WTC11 (cell line): ENCODE results near the gene MORC1. TPM values are rescaled to one million over a fixed set of nuclear protein-coding genes. Genes with fewer than 3 reads are reported as not detected.

ENCODE experiments used
- ATAC-seq: fragments of 200-7000 bp; cut with Tn5 transposase; 2 replicates; pipeline ENCODE4 v1.10.0; 2021; ENCODE audit warnings: mild to moderate bottlenecking, moderate library complexity
- CTCF ChIA-PET: fragments of 300-600 bp; sonication (Branson Sonifier 250); formaldehyde crosslinking; loops from one replicate; lab custom pipeline; 2021; ENCODE audit warnings: antibody characterized with exemption; lab: Charles Lee
- POLR2A ChIA-PET: fragments of 350-600 bp; sonication (Branson Sonifier 250); formaldehyde crosslinking; loops from one replicate; lab custom pipeline; 2021; ENCODE audit warnings: antibody characterized with exemption; lab: Charles Lee
- DNase-seq: peaks from one replicate; pipeline ENCODE4 v3.0.0; 2021; ENCODE audit warnings: low spot score
- H3K27ac Mint-ChIP-seq: 2 replicates; pipeline ENCODE4 v1.8.0; 2021; ENCODE audit warnings: mixed read lengths
- H3K27me3 Mint-ChIP-seq: 2 replicates; pipeline ENCODE4 v1.8.0; 2021; ENCODE audit warnings: low read depth, mild to moderate bottlenecking, moderate library complexity, mixed read lengths
- H3K36me3 Mint-ChIP-seq: 2 replicates; pipeline ENCODE4 v1.8.0; 2021; ENCODE audit warnings: mixed read lengths
- H3K4me1 Mint-ChIP-seq: 2 replicates; pipeline ENCODE4 v1.8.0; 2022; ENCODE audit warnings: mixed read lengths
- H3K4me3 Mint-ChIP-seq: 2 replicates; pipeline ENCODE4 v1.8.0; 2021; ENCODE audit warnings: mild to moderate bottlenecking, moderate library complexity, mixed read lengths
- H3K9me3 Mint-ChIP-seq: 2 replicates; pipeline ENCODE4 v1.8.0; 2021; ENCODE audit warnings: mixed read lengths
- AFF4 ChIP-seq: sonication (generic); formaldehyde crosslinking; IDR thresholded peaks from 2 replicates; pipeline ENCODE4 v1.8.1; 2023; ENCODE audit warnings: mild to moderate bottlenecking, missing genetic modification reagents, borderline replicate concordance
- AR ChIP-seq: fragments of 250-450 bp; sonication (Bioruptor Pico); IDR thresholded peaks from 2 replicates; pipeline ENCODE4 v1.9.0; 2021; ENCODE audit warnings: mild to moderate bottlenecking
- CREB1 ChIP-seq: sonication (generic); formaldehyde crosslinking; IDR thresholded peaks from 2 replicates; pipeline ENCODE4 v1.8.0; 2023; ENCODE audit warnings: mild to moderate bottlenecking, missing genetic modification reagents
- CTCF ChIP-seq: fragments of 200-600 bp; IDR thresholded peaks from 2 replicates; pipeline ENCODE4 v1.8.0; 2022; ENCODE audit warnings: antibody characterized with exemption
- FOXJ3 ChIP-seq: sonication (generic); formaldehyde crosslinking; IDR thresholded peaks from 2 replicates; pipeline ENCODE4 v1.9.0; 2021; ENCODE audit warnings: missing genetic modification reagents, mild to moderate bottlenecking, borderline replicate concordance
- FOXP1 ChIP-seq: sonication (generic); formaldehyde crosslinking; IDR thresholded peaks from 2 replicates; pipeline ENCODE4 v1.8.0; 2022; ENCODE audit warnings: missing genetic modification reagents, mild to moderate bottlenecking, moderate library complexity, borderline replicate concordance
- HMGA2 ChIP-seq: fragments of 250-450 bp; sonication (Bioruptor Pico); IDR thresholded peaks from 2 replicates; pipeline ENCODE4 v1.4.0; 2021; ENCODE audit warnings: mild to moderate bottlenecking, moderate library complexity
- JAZF1 ChIP-seq: fragments of 250-450 bp; sonication (Bioruptor Pico); IDR thresholded peaks from 2 replicates; pipeline ENCODE4 v1.9.0; 2021; ENCODE audit warnings: moderate library complexity, mild to moderate bottlenecking, inconsistent platforms
- KAT7 ChIP-seq: sonication (generic); formaldehyde crosslinking; IDR thresholded peaks from 2 replicates; pipeline ENCODE4 v1.8.1; 2023; ENCODE audit warnings: missing genetic modification reagents, mild to moderate bottlenecking, borderline replicate concordance
- MLX ChIP-seq: sonication (generic); formaldehyde crosslinking; IDR thresholded peaks from 2 replicates; pipeline ENCODE4 v1.8.1; 2023; ENCODE audit warnings: mild to moderate bottlenecking, missing genetic modification reagents, moderate library complexity
- NR2C2 ChIP-seq: sonication (generic); formaldehyde crosslinking; IDR thresholded peaks from 2 replicates; pipeline ENCODE4 v1.8.0; 2022; ENCODE audit warnings: mild to moderate bottlenecking, missing genetic modification reagents
- OVOL2 ChIP-seq: fragments of 250-450 bp; sonication (Bioruptor Pico); IDR thresholded peaks from 2 replicates; pipeline ENCODE4 v1.9.0; 2021; ENCODE audit warnings: mild to moderate bottlenecking, borderline replicate concordance
- PRRX2 ChIP-seq: fragments of 250-450 bp; sonication (Bioruptor Pico); IDR thresholded peaks from 2 replicates; pipeline ENCODE4 v1.8.0; 2021; ENCODE audit warnings: mild to moderate bottlenecking
- TCF7 ChIP-seq: sonication (generic); formaldehyde crosslinking; IDR thresholded peaks from 2 replicates; pipeline ENCODE4 v1.8.0; 2022; ENCODE audit warnings: mild to moderate bottlenecking, low read depth, missing genetic modification reagents, moderate library complexity
- TEAD1 ChIP-seq: sonication (generic); formaldehyde crosslinking; IDR thresholded peaks from 2 replicates; pipeline ENCODE4 v1.8.0; 2022; ENCODE audit warnings: mild to moderate bottlenecking, missing genetic modification reagents
- USF2 ChIP-seq: sonication (generic); formaldehyde crosslinking; IDR thresholded peaks from 2 replicates; pipeline ENCODE4 v1.8.1; 2023; ENCODE audit warnings: mild to moderate bottlenecking, missing genetic modification reagents, moderate library complexity
- ZNF138 ChIP-seq: sonication (generic); formaldehyde crosslinking; conservative IDR thresholded peaks from 2 replicates; pipeline ENCODE4 v1.8.1; 2022; ENCODE audit warnings: mild to moderate bottlenecking, moderate library complexity, missing genetic modification reagents
- ZNF263 ChIP-seq: sonication (generic); formaldehyde crosslinking; IDR thresholded peaks from 2 replicates; pipeline ENCODE4 v1.8.1; 2022; ENCODE audit warnings: low read depth, mild to moderate bottlenecking, moderate library complexity, missing genetic modification reagents
- ZNF281 ChIP-seq: sonication (generic); formaldehyde crosslinking; IDR thresholded peaks from 2 replicates; pipeline ENCODE4 v1.8.0; 2023; ENCODE audit warnings: mild to moderate bottlenecking, missing genetic modification reagents
- ZNF512 ChIP-seq: sonication (generic); formaldehyde crosslinking; IDR thresholded peaks from 2 replicates; pipeline ENCODE4 v1.8.1; 2022; ENCODE audit warnings: missing genetic modification reagents, borderline replicate concordance
- total RNA-seq: library from RNA; stranded (reverse); gene quantifications from 3 replicates; pipeline ENCODE4 v1.2.3, GENCODE V29; 2021

Gene MORC1
- total RNA-seq, 1 experiment from 2014 or later: not detected

- no peak overlapping the region for H3K27ac Mint-ChIP-seq
- H3K27me3 Mint-ChIP-seq: no peaks in the 10 kb centered on the region
- no peaks in the 10 kb centered on the region for H3K9me3 Mint-ChIP-seq
These were observed 170.1 kb downstream of the MORC1 start for GRCh38 chr3:108947855-108948254.

More at GRCh38 chr3:108947855-108948254, 170.1 kb downstream of the MORC1 start:
- TF ChIP-seq ZNF281 (CRISPR knock-in tag) (no peak), AR (CRISPR knock-in tag) (no peak), OVOL2 (CRISPR knock-in tag) (no peak), JAZF1 (CRISPR knock-in tag) (no peak), NR2C2 (CRISPR knock-in tag) (no peak), TEAD1 (CRISPR knock-in tag) (no peak), AFF4 (CRISPR knock-in tag) (no peak), FOXP1 (CRISPR knock-in tag) (no peak), PRRX2 (CRISPR knock-in tag) (no peak), USF2 (CRISPR knock-in tag) (no peak), CREB1 (CRISPR knock-in tag) (no peak), ZNF263 (CRISPR knock-in tag) (no peak), MLX (no peak), ZNF512 (CRISPR knock-in tag) (no peak), HMGA2 (no peak), CTCF (no peak), KAT7 (CRISPR knock-in tag) (no peak), FOXJ3 (no peak), TCF7 (no peak), ZNF138 (CRISPR knock-in tag) (no peak)
- Mint-ChIP-seq H3K4me1 (no peaks in the 10 kb centered on the region), H3K36me3 (no peaks in the 10 kb centered on the region), H3K4me3 (no peak overlapping the region)
- POLR2A ChIA-PET: no interaction called here
- CTCF ChIA-PET: no interaction called here
- ATAC-seq (no peak), DNase-seq (no peak)
